ENCODE data around the gene PTK7.

DNA sequence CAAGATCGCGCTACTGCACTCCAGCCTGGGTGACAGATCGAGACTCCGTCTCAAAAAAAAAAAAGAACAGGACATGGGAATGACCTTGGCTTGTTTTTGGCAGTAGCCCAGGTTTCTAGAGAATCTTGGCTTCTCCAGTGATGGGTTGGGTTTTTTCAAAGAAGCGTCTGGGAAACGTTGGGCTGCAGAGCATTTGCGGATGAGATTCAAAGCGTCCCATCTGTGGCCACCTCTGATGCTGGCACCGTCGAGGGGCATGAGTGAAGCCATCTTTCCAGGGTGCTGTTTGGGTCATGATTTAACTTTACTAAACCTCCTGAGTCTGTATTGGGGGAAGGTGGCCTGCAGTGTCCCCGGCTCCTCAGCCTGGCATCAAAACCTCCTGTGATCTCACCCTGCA, 51.8 kb downstream of the PTK7 start:
- TF ChIP-seq CTCF (IDR thresholded peaks at IDR 0.05; ENCODE audit: poor library complexity) (no peak), EZH2phosphoT487 (IDR thresholded peaks at IDR 0.05; ENCODE audit: low read depth, severe bottlenecking, unreplicated experiment) (no peak)

All from hepatocyte (in vitro differentiated cells).